HepG2 (cell line): Measurements from ENCODE around the gene KRT3.

Experiments
- ARNT ChIP-seq: fragments of 450-650 bp; IDR thresholded peaks from 2 replicates; pipeline ENCODE4 v1.6.1; 2017
- CEBPB ChIP-seq: IDR thresholded peaks from 2 replicates; pipeline ENCODE4 v1.6.1; 2011; ENCODE audit warnings: low read depth, low read length, improper control_type of control experiment, borderline replicate concordance
- E2F1 ChIP-seq: sonication (generic); formaldehyde crosslinking; IDR thresholded peaks from 2 replicates; pipeline ENCODE4 v1.5.0; 2020; ENCODE audit warnings: missing genetic modification reagents
- ESRRA ChIP-seq: sonication (generic); formaldehyde crosslinking; IDR thresholded peaks from 2 replicates; pipeline ENCODE4 v1.5.1; 2020; ENCODE audit warnings: mild to moderate bottlenecking, low read depth, missing genetic modification reagents
- HNF1A ChIP-seq, 2 experiments: sonication (generic) in 1 of 2; formaldehyde crosslinking in 1 of 2; IDR thresholded peaks; 2 replicates each; pipeline versions ENCODE4 v1.4.0 to v1.6.1; 2016 to 2020; ENCODE audit warnings: borderline replicate concordance in 1 of 2, low read depth in 1 of 2, mild to moderate bottlenecking in 1 of 2, missing genetic modification reagents in 1 of 2
- IRF9 ChIP-seq: sonication (generic); formaldehyde crosslinking; IDR thresholded peaks from 2 replicates; pipeline ENCODE4 v1.8.0; 2022; ENCODE audit warnings: missing genetic modification reagents, mild to moderate bottlenecking, borderline replicate concordance
- MAZ ChIP-seq, 2 experiments: sonication (generic) in 1 of 2; formaldehyde crosslinking in 1 of 2; IDR thresholded peaks; 2 replicates each; pipeline versions ENCODE4 v1.5.0 to v1.6.1; 2012 to 2020; ENCODE audit warnings: low read depth in 2 of 2, mild to moderate bottlenecking in 2 of 2, borderline replicate concordance in 1 of 2, improper control_type of control experiment in 1 of 2, low read length in 1 of 2, missing genetic modification reagents in 1 of 2, moderate library complexity in 1 of 2
- POLR2A ChIP-seq, 2 experiments: IDR thresholded peaks; 2 replicates each; pipeline ENCODE4 v1.6.1; 2011; ENCODE audit warnings: low read depth in 2 of 2, low read length in 2 of 2, mild to moderate bottlenecking in 1 of 2, moderate library complexity in 1 of 2; ENCODE audit not compliant: insufficient read depth in 1 of 2
- TCF7L2 ChIP-seq: IDR thresholded peaks from 2 replicates; pipeline ENCODE4 v1.6.1; 2011; ENCODE audit warnings: mild to moderate bottlenecking, low read depth, low read length, moderate library complexity
- ZBTB33 ChIP-seq: sonication (generic); formaldehyde crosslinking; IDR thresholded peaks from 2 replicates; pipeline ENCODE4 v1.4.0; 2020; ENCODE audit warnings: missing genetic modification reagents
- ZNF30 ChIP-seq: sonication (generic); formaldehyde crosslinking; IDR thresholded peaks from 2 replicates; pipeline ENCODE4 v1.5.0; 2020; ENCODE audit warnings: mild to moderate bottlenecking, missing genetic modification reagents
- ZNF530 ChIP-seq: sonication (generic); formaldehyde crosslinking; IDR thresholded peaks from 2 replicates; pipeline ENCODE4 v1.5.0; 2020; ENCODE audit warnings: low read depth, mild to moderate bottlenecking, missing genetic modification reagents
- ZNF740 ChIP-seq: sonication (generic); formaldehyde crosslinking; IDR thresholded peaks from 2 replicates; pipeline ENCODE4 v1.4.0; 2020; ENCODE audit warnings: missing genetic modification reagents
- ZZZ3 ChIP-seq: sonication (generic); formaldehyde crosslinking; IDR thresholded peaks from 2 replicates; pipeline ENCODE4 v1.4.0; 2020; ENCODE audit warnings: missing genetic modification reagents, mild to moderate bottlenecking, borderline replicate concordance

- TF ChIP-seq ZNF30 (CRISPR knock-in tag): no peak
- TF ChIP-seq ARNT: no peak
- TF ChIP-seq ZNF530 (CRISPR knock-in tag): no peak
- TF ChIP-seq E2F1 (CRISPR knock-in tag): no peak
- no peak for TF ChIP-seq IRF9 (CRISPR knock-in tag)
- TF ChIP-seq HNF1A (IDR thresholded peaks at IDR 0.05; ENCODE audit: low read depth): no peak
- no peak for TF ChIP-seq HNF1A (CRISPR knock-in tag; IDR thresholded peaks at IDR 0.05; ENCODE audit: borderline replicate concordance)
- TF ChIP-seq ZBTB33 (CRISPR knock-in tag): no peak
- TF ChIP-seq POLR2A (IDR thresholded peaks at IDR 0.05; ENCODE audit: insufficient read depth in 1 of 2, low read depth in 2 of 2, low read length in 2 of 2): no peak
- TF ChIP-seq ZNF740 (CRISPR knock-in tag): no peak
- no peak for TF ChIP-seq CEBPB
- TF ChIP-seq ESRRA: no peak
- TF ChIP-seq ZZZ3: no peak
- no peak for TF ChIP-seq TCF7L2
- no peak for TF ChIP-seq MAZ (IDR thresholded peaks at IDR 0.05; ENCODE audit: borderline replicate concordance, low read depth, low read length)
- TF ChIP-seq MAZ (CRISPR knock-in tag; IDR thresholded peaks at IDR 0.05; ENCODE audit: low read depth): no peak
Measured at GRCh38 chr12:52744493-52745156, 51.3 kb downstream of the KRT3 start.
